Measurements from ENCODE around the gene OTOS. TPM values are rescaled to one million over a fixed set of nuclear protein-coding genes. Genes with fewer than 3 reads are reported as not detected.

OTOS gene
- total RNA-seq, 4 donors from 2014 or later, result not detected

- WGBS, result 54% methylated on average over 19 of the region's 36 CpGs
- no peaks in the 10 kb centered on the region for H3K9me3 ChIP-seq
- peaks cover 22% of the 10 kb centered on the region for H3K4me1 ChIP-seq
- H3K27ac ChIP-seq, result peak overlapping the region; percentile 67
- TF ChIP-seq POLR2AphosphoS5 (IDR thresholded peaks at IDR 0.05), result no peak
- TF ChIP-seq POLR2A (IDR thresholded peaks at IDR 0.05), result no peak
- TF ChIP-seq EP300 (IDR thresholded peaks at IDR 0.05), result no peak
- no peak for TF ChIP-seq CTCF (IDR thresholded peaks at IDR 0.05)
- H3K36me3 ChIP-seq, result peaks cover 19% of the 10 kb centered on the region
- peak overlapping the region; percentile 94 for H3K4me3 ChIP-seq
- no peaks in the 10 kb centered on the region for H3K27me3 ChIP-seq
- DNase-seq (ENCODE audit: low spot score in 2 of 2), result no peak
These were observed 3.7 kb downstream of the OTOS start for GRCh38 chr2:240136671-240137292.

- H3K4me1 ChIP-seq, result peaks cover 22% of the 10 kb centered on the region
- no peaks in the 10 kb centered on the region for H3K27me3 ChIP-seq
- 0% methylated on average over 12 of the region's 79 CpGs for WGBS
- peak within 1 kb of the TSS; percentile 94 for H3K4me3 ChIP-seq
- H3K9me3 ChIP-seq, result no peaks in the 10 kb centered on the region
- H3K27ac ChIP-seq, result peak within 1 kb of the TSS; percentile 67
- peaks cover 25% of the 10 kb centered on the region for H3K36me3 ChIP-seq
- TF ChIP-seq POLR2AphosphoS5 (IDR thresholded peaks at IDR 0.05), result peak in 1 of 3 donors; percentile 85
- peak in 1 of 2 donors; percentile 19 for TF ChIP-seq POLR2A (IDR thresholded peaks at IDR 0.05)
- no peak for TF ChIP-seq EP300 (IDR thresholded peaks at IDR 0.05)
- no peak for TF ChIP-seq CTCF (IDR thresholded peaks at IDR 0.05)
- peak; percentile 88 to 92 for DNase-seq (ENCODE audit: low spot score in 2 of 2)
These were observed 4.3 kb downstream of the OTOS start, which contains the start of gene COPS9 for GRCh38 chr2:240136013-240136670. Gene COPS9, minus strand, starts transcription at chr2:240136305. Its CDS starts 21 bp downstream, at chr2:240136284.

- H3K4me1 ChIP-seq, result peaks cover 22% of the 10 kb centered on the region
- H3K36me3 ChIP-seq, result peaks cover 30% of the 10 kb centered on the region
- 0% methylated on average over 17 of the region's 17 CpGs for WGBS
- TF ChIP-seq POLR2A (IDR thresholded peaks at IDR 0.05) (no peak), EP300 (IDR thresholded peaks at IDR 0.05) (no peak), POLR2AphosphoS5 (IDR thresholded peaks at IDR 0.05) (no peak), CTCF (IDR thresholded peaks at IDR 0.05) (no peak)
- peak overlapping the region; percentile 94 for H3K4me3 ChIP-seq
- DNase-seq (ENCODE audit: low spot score in 2 of 2), result no peak
- no peaks in the 10 kb centered on the region for H3K9me3 ChIP-seq
- peak overlapping the region; percentile 67 for H3K27ac ChIP-seq
- no peaks in the 10 kb centered on the region for H3K27me3 ChIP-seq
These were observed 4.8 kb downstream of the OTOS start for GRCh38 chr2:240135706-240136012.

- no peaks in the 10 kb centered on the region for H3K9me3 ChIP-seq
- H3K4me1 ChIP-seq, result peaks cover 22% of the 10 kb centered on the region
- 70% methylated on average over 15 of the region's 15 CpGs for WGBS
- TF ChIP-seq EP300 (IDR thresholded peaks at IDR 0.05) (no peak), POLR2AphosphoS5 (IDR thresholded peaks at IDR 0.05) (no peak), POLR2A (IDR thresholded peaks at IDR 0.05) (no peak), CTCF (IDR thresholded peaks at IDR 0.05) (no peak)
- H3K27ac ChIP-seq, result no peak overlapping the region
- H3K27me3 ChIP-seq, result no peaks in the 10 kb centered on the region
- DNase-seq (ENCODE audit: low spot score in 2 of 2), result peak; percentile 52 to 73
- H3K4me3 ChIP-seq, result peak overlapping the region; percentile 94
- H3K36me3 ChIP-seq, result peaks cover 36% of the 10 kb centered on the region
These were observed 5.4 kb downstream of the OTOS start for GRCh38 chr2:240134956-240135520.

GRCh38 chr2:240134466-240134865 lies 6.0 kb downstream of the OTOS start:
- no peak overlapping the region for H3K27ac ChIP-seq
- H3K36me3 ChIP-seq, result peaks cover 42% of the 10 kb centered on the region
- H3K27me3 ChIP-seq, result no peaks in the 10 kb centered on the region
- no peak for TF ChIP-seq POLR2A (IDR thresholded peaks at IDR 0.05)
- TF ChIP-seq EP300 (IDR thresholded peaks at IDR 0.05), result no peak
- no peak for TF ChIP-seq CTCF (IDR thresholded peaks at IDR 0.05)
- no peak for TF ChIP-seq POLR2AphosphoS5 (IDR thresholded peaks at IDR 0.05)
- peaks cover 22% of the 10 kb centered on the region for H3K4me1 ChIP-seq
- H3K9me3 ChIP-seq, result no peaks in the 10 kb centered on the region
- 82% methylated on average over 4 of the region's 6 CpGs for WGBS
- H3K4me3 ChIP-seq, result no peak overlapping the region
- peak in 1 of 2 donors; percentile 18 for DNase-seq (ENCODE audit: low spot score in 2 of 2)
